Heart left ventricle (tissue), 16 donors: ENCODE data around the gene BEND7. TPM values are rescaled to one million over a fixed set of nuclear protein-coding genes. Genes with fewer than 3 reads are reported as not detected.

Source experiments
- ATAC-seq, 4 donors: fragments of 200-7000 bp; cut with Tn5 transposase; one replicate each; pipeline ENCODE4 v1.9.1; 2020 to 2022; ENCODE audit warnings: moderate library complexity in 4 of 4, mild to moderate bottlenecking in 3 of 4, moderate number of reproducible peaks in 1 of 4
- DNase-seq, 5 donors: peaks; one replicate each; pipeline ENCODE4 v3.0.0-alpha.2; 2020
- H3K27ac ChIP-seq, 12 donors: fragments of 200-600 bp; sonication (generic) in 4 of 12; one replicate each; pipeline versions ENCODE4 v1.5.0 to v1.8.0; 2016 to 2022; ENCODE audit warnings: mild to moderate bottlenecking in 2 of 12
- H3K27me3 ChIP-seq, 9 donors: fragments of 200-600 bp; sonication (generic) in 2 of 9; one replicate each; pipeline versions ENCODE4 v1.5.1 to v1.8.0; 2016 to 2022; ENCODE audit warnings: mild to moderate bottlenecking in 3 of 9
- H3K36me3 ChIP-seq, 9 donors: fragments of 200-600 bp; sonication (generic) in 2 of 9; one replicate each; pipeline versions ENCODE4 v1.5.0 to v1.8.0; 2018 to 2022; ENCODE audit warnings: mild to moderate bottlenecking in 2 of 9
- H3K4me1 ChIP-seq, 12 donors: fragments of 200-600 bp; sonication (generic) in 4 of 12; one replicate each; pipeline versions ENCODE4 v1.5.0 to v1.8.0; 2016 to 2022; ENCODE audit warnings: mild to moderate bottlenecking in 3 of 12
- H3K4me3 ChIP-seq, 12 donors: fragments of 200-600 bp; sonication (generic) in 4 of 12; one replicate each; pipeline versions ENCODE4 v1.5.0 to v1.8.0; 2017 to 2022; ENCODE audit warnings: mild to moderate bottlenecking in 9 of 12, moderate library complexity in 4 of 12
- H3K9me3 ChIP-seq, 12 donors: fragments of 200-600 bp; sonication (generic) in 4 of 12; one replicate each; pipeline versions ENCODE4 v1.5.0 to v1.8.0; 2016 to 2022; ENCODE audit warnings: mild to moderate bottlenecking in 1 of 12
- CTCF ChIP-seq, 12 donors: fragments of 200-600 bp; sonication (generic) in 4 of 12; IDR thresholded peaks; one replicate each; pipeline versions ENCODE4 v1.5.0 to v1.8.0; 2018 to 2022; ENCODE audit warnings: antibody characterized with exemption in 12 of 12, mild to moderate bottlenecking in 5 of 12
- POLR2A ChIP-seq, 2 donors: fragments of 450-650 bp; IDR thresholded peaks; one replicate each; pipeline ENCODE4 v1.6.1; 2017; ENCODE audit warnings: antibody characterized with exemption in 2 of 2, mild to moderate bottlenecking in 2 of 2, moderate library complexity in 2 of 2
- WGBS, 4 donors: extraction: QIAGEN DNeasy Blood & Tissue Kit in 2 of 4; methylation state at CpG; one replicate each; pipeline versions ENCODE4 v1.1.5 to v1.1.7; 2013 to 2018; 5-methylcytosine and 5-hydroxymethylcytosine counted together
- intact Hi-C, 10 donors: fragments of 100-400 bp; cut with DNase I; formaldehyde crosslinking; loops; one replicate each; pipeline versions ENCODE4 v1.11.1 to v1.14.2; 2022
- polyA plus RNA-seq, 2 donors: library from polyadenylated mRNA; stranded (reverse); fragments of 200-250 nt; gene quantifications; one replicate each; pipeline ENCODE4 v1.2.3, GENCODE V29; 2013
- total RNA-seq, 9 donors: library from RNA; depleted of rRNA in 2 of 9; stranded (reverse); fragments of >200 nt in 2 of 9; fragmentation: NEBNext Ultra II Directional in 3 of 9; extraction: Animal tissue kit (Norgen Biotek cat#: 25700) in 3 of 9; gene quantifications; one replicate each; pipeline versions ENCODE4 v1.1.0 to v1.2.4, GENCODE V29; 2016 to 2023
- donor health status: ischemic (EF 13 %, LVEDD 7.1; RV severe dilation, severe dysfunction).
- donor health status: healthy with polysubstance abuse.
- donor health status: DM: no; HTN: yes; CAD: no.
- donor health status: DM: no; HTN: no; CAD: no.
- donor health status: ischemic (EF 25% LVEDD 6.9; RV normal size, moderate dysfunction).
- donor health status: ischemic (EF 25% LVEDD 5.7; RV mildly dilated, moderate dysfunction).
- donor health status: healthy.
- donor health status: DM: yes; HTN: yes; CAD: no.
- donor health status: ischemic (EF 35%, LVEDD 5.7; RV mildly dilated, moderate dysfunction).
- donor health status: nonischemic (EF 11% LVEDD 7.7; RV severe dilation, severe dysfunction).
- donor health status: DM: yes; HTN: yes; CAD: no.
- donor health status: PGD.
- donor health status: ischemic (EF 29% LVEDD 5.4; RV normal size, mild dysfunction).
- donor health status: nonischemic (EF 23%, LVEDD 6.1; RV moderate dilation, normal function).

Gene BEND7
- total and polyA plus RNA-seq, 11 donors = 5.5 to 30.5 (median 11.9) TPM

- intact Hi-C loops = no loop called here
- peaks cover 0 to 52% (median 36%) of the 10 kb centered on the region in 9 donors for H3K36me3 ChIP-seq
- H3K27me3 ChIP-seq = no peaks in the 10 kb centered on the region
- TF ChIP-seq POLR2A (IDR thresholded peaks at IDR 0.05) = no peak
- TF ChIP-seq CTCF (IDR thresholded peaks at IDR 0.05) = no peak
- WGBS, 4 donors = 91 to 94% (median 94%) methylated on average over 5 of the region's 5 CpGs
- ATAC-seq = no peak
- no peak overlapping the region for H3K27ac ChIP-seq
- H3K4me1 ChIP-seq = peaks cover 0 to 11% (median 0%) of the 10 kb centered on the region in 12 donors
- H3K9me3 ChIP-seq = no peaks in the 10 kb centered on the region
- no peak overlapping the region for H3K4me3 ChIP-seq
- no peak for DNase-seq
Observed at GRCh38 chr10:13499150-13499549, 29.7 kb downstream of the BEND7 start.

GRCh38 chr10:13496931-13497330 is 31.9 kb downstream of the BEND7 start:
- Histone ChIP-seq H3K27me3 (no peaks in the 10 kb centered on the region), H3K4me3 (no peak overlapping the region), H3K27ac (no peak overlapping the region), H3K36me3 (peaks cover 0 to 63% (median 47%) of the 10 kb centered on the region in 9 donors), H3K9me3 (no peaks in the 10 kb centered on the region), H3K4me1 (no peaks in the 10 kb centered on the region)
- intact Hi-C loops = no loop called here
- 94 to 97% (median 96%) methylated on average over 8 of the region's 8 CpGs for whole genome bisulfite sequencing, 4 donors
- no peak for ATAC-seq
- DNase-seq = no peak
- TF ChIP-seq POLR2A (IDR thresholded peaks at IDR 0.05) (no peak), CTCF (IDR thresholded peaks at IDR 0.05) (no peak)

- intact Hi-C loops = no loop called here
- no peak for ATAC-seq
- 85 to 87% (median 87%) methylated on average over 8 of the region's 8 CpGs for WGBS, 4 donors
- no peak overlapping the region for H3K4me3 ChIP-seq
- H3K27me3 ChIP-seq = no peaks in the 10 kb centered on the region
- H3K9me3 ChIP-seq = no peaks in the 10 kb centered on the region
- DNase-seq = no peak
- peaks cover 0 to 68% (median 48%) of the 10 kb centered on the region in 9 donors for H3K36me3 ChIP-seq
- H3K27ac ChIP-seq = no peak overlapping the region
- no peaks in the 10 kb centered on the region for H3K4me1 ChIP-seq
- TF ChIP-seq POLR2A (IDR thresholded peaks at IDR 0.05) (no peak), CTCF (IDR thresholded peaks at IDR 0.05) (no peak)
Observed at GRCh38 chr10:13496164-13496563, 32.6 kb downstream of the BEND7 start.

GRCh38 chr10:13492493-13493180 is 36.2 kb downstream of the BEND7 start:
- peak overlapping the region in 1 of 12 donors; percentile 15 for H3K27ac ChIP-seq
- DNase-seq (no peak), ATAC-seq (no peak)
- H3K4me1 ChIP-seq = no peaks in the 10 kb centered on the region
- TF ChIP-seq POLR2A (IDR thresholded peaks at IDR 0.05) = no peak
- no peak for TF ChIP-seq CTCF (IDR thresholded peaks at IDR 0.05)
- intact Hi-C loops = no loop called here
- H3K27me3 ChIP-seq = no peaks in the 10 kb centered on the region
- 77 to 87% (median 82%) methylated on average over 16 of the region's 16 CpGs for WGBS, 4 donors
- H3K36me3 ChIP-seq = peaks cover 0 to 62% (median 38%) of the 10 kb centered on the region in 9 donors
- H3K4me3 ChIP-seq = peak overlapping the region in 5 of 12 donors; percentile 3 to 34 (median 13)
- H3K9me3 ChIP-seq = no peaks in the 10 kb centered on the region
